Peyer's patch (tissue), 4 donors: ENCODE measurements around the gene OSBPL6. TPM values are rescaled to one million over a fixed set of nuclear protein-coding genes. Genes with fewer than 3 reads are reported as not detected.

Source experiments
- DNase-seq, 3 donors: peaks; one replicate each; pipeline ENCODE4 v3.0.0-alpha.2; 2017 to 2019
- H3K27ac ChIP-seq, 4 donors: fragments of 200-600 bp; sonication (generic); one replicate each; pipeline ENCODE4 v1.5.1; 2016 to 2019
- H3K27me3 ChIP-seq, 2 donors: fragments of 200-600 bp; sonication (generic); one replicate each; pipeline ENCODE4 v1.5.1; 2019
- H3K36me3 ChIP-seq, 3 donors: fragments of 200-600 bp; sonication (generic); one replicate each; pipeline ENCODE4 v1.5.1; 2016 to 2019
- H3K4me1 ChIP-seq, 4 donors: fragments of 200-600 bp; sonication (generic); one replicate each; pipeline ENCODE4 v1.5.1; 2016 to 2019
- H3K4me3 ChIP-seq, 4 donors: fragments of 200-600 bp; sonication (generic); 1 replicate in 3 of 4; 2 replicates in 1 of 4; pipeline ENCODE4 v1.5.1; 2016 to 2019; ENCODE audit warnings: mild to moderate bottlenecking in 1 of 4
- H3K9me3 ChIP-seq, 4 donors: fragments of 200-600 bp; sonication (generic); one replicate each; pipeline ENCODE4 v1.5.1; 2016 to 2019; ENCODE audit warnings: mild to moderate bottlenecking in 1 of 4
- POLR2A ChIP-seq, 2 donors: fragments of 450-650 bp; IDR thresholded peaks; one replicate each; pipeline ENCODE4 v1.5.1; 2017; ENCODE audit warnings: antibody characterized with exemption in 2 of 2, mild to moderate bottlenecking in 2 of 2, moderate library complexity in 2 of 2
- total RNA-seq, 4 donors: library from RNA; depleted of rRNA; stranded (reverse); fragments of >200 nt; gene quantifications; one replicate each; pipeline ENCODE4 v1.1.0, GENCODE V29; 2016
- TF ChIP-seq, protein P1 (sequence below), 6 experiments: fragments of 450-650 bp in 4 of 6; fragments of 200-600 bp in 2 of 6; sonication (generic) in 1 of 6; IDR thresholded peaks; one replicate each; pipeline ENCODE4 v1.5.1; 2017 to 2019; ENCODE audit warnings: antibody characterized with exemption in 6 of 6, mild to moderate bottlenecking in 3 of 6, moderate library complexity in 1 of 6

The OSBPL6 gene
- total RNA-seq, 4 donors from 2014 or later = 3.4 to 14.9 (median 4.9) TPM

DNA sequence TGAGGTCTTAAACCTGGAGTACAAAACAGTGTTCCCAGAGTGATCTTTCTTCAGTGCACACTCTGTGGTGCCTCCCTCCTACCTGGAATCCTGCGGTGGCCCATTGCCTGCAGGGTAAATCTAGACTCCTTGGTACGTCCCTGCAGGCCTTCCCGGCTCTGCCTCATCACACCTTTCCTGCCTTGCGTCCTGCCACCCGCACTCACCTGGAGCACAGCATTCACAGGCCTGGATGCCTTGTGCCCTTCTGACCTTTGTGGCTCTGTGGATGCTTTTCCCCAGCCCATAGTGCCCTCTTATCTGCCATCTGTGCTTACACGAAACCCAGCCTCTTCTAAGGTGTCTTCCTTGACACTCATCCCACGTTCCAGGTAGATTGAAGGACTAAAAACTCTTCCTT is 194.0 kb downstream of the OSBPL6 start:
- H3K9me3 ChIP-seq = no peaks in the 10 kb centered on the region
- no peak for DNase-seq
- no peak for TF ChIP-seq POLR2A (IDR thresholded peaks at IDR 0.05)
- TF ChIP-seq, protein P1, sequence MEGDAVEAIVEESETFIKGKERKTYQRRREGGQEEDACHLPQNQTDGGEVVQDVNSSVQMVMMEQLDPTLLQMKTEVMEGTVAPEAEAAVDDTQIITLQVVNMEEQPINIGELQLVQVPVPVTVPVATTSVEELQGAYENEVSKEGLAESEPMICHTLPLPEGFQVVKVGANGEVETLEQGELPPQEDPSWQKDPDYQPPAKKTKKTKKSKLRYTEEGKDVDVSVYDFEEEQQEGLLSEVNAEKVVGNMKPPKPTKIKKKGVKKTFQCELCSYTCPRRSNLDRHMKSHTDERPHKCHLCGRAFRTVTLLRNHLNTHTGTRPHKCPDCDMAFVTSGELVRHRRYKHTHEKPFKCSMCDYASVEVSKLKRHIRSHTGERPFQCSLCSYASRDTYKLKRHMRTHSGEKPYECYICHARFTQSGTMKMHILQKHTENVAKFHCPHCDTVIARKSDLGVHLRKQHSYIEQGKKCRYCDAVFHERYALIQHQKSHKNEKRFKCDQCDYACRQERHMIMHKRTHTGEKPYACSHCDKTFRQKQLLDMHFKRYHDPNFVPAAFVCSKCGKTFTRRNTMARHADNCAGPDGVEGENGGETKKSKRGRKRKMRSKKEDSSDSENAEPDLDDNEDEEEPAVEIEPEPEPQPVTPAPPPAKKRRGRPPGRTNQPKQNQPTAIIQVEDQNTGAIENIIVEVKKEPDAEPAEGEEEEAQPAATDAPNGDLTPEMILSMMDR (IDR thresholded peaks at IDR 0.05) = no peak
- peaks cover 0 to 31% (median 0%) of the 10 kb centered on the region in 3 donors for H3K36me3 ChIP-seq
- no peak overlapping the region for H3K4me3 ChIP-seq
- no peaks in the 10 kb centered on the region for H3K27me3 ChIP-seq
- no peak overlapping the region for H3K27ac ChIP-seq
- H3K4me1 ChIP-seq = no peaks in the 10 kb centered on the region

DNA sequence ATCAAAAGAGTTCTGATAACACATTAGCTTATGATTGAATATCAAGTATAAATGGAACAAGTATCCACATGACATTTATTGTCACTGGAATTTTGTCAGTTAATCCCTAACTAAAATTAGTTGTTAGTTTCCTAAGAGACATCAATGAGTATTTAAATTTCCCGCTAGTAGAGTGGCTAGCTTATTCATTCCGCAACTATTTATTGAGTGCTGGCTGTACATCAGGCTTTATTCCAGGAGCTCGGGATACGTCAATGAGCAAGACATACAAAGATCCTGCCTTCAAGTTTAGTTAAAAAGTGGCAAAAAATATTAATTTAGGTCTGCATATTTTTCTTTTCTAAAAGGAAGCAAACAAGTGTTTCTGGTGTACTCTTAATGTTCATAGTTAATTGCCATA is 197.4 kb downstream of the OSBPL6 start:
- H3K27ac ChIP-seq = no peak overlapping the region
- no peaks in the 10 kb centered on the region for H3K9me3 ChIP-seq
- no peaks in the 10 kb centered on the region for H3K27me3 ChIP-seq
- no peaks in the 10 kb centered on the region for H3K4me1 ChIP-seq
- peaks cover 0 to 24% (median 0%) of the 10 kb centered on the region in 3 donors for H3K36me3 ChIP-seq
- no peak for TF ChIP-seq POLR2A (IDR thresholded peaks at IDR 0.05)
- TF ChIP-seq, protein P1 (IDR thresholded peaks at IDR 0.05) = no peak
- H3K4me3 ChIP-seq = no peak overlapping the region
- no peak for DNase-seq

DNA sequence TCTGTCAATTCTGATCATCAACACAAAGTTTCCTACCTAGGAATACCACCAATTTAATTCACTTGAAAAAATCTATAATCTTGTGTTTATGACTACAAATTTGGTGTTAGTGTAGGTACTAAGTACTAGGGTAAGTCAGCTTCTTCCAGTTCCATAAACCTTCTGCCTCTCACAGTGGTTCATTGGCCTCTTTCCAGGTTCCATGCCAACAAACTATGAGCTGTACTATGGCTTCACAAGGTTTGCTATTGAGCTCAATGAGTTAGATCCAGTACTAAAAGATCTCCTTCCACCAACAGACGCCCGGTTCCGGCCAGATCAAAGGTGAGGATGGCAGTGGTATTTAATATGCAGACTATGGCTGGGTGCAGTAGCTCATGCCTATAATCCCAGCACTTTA is 197.9 kb downstream of the OSBPL6 start:
- Histone ChIP-seq H3K4me1 (no peaks in the 10 kb centered on the region), H3K9me3 (no peaks in the 10 kb centered on the region), H3K4me3 (no peak overlapping the region), H3K27me3 (no peaks in the 10 kb centered on the region), H3K27ac (no peak overlapping the region), H3K36me3 (peaks cover 0 to 24% (median 0%) of the 10 kb centered on the region in 3 donors)
- no peak for TF ChIP-seq POLR2A (IDR thresholded peaks at IDR 0.05)
- TF ChIP-seq, protein P1 (IDR thresholded peaks at IDR 0.05) = no peak
- DNase-seq = no peak

DNA sequence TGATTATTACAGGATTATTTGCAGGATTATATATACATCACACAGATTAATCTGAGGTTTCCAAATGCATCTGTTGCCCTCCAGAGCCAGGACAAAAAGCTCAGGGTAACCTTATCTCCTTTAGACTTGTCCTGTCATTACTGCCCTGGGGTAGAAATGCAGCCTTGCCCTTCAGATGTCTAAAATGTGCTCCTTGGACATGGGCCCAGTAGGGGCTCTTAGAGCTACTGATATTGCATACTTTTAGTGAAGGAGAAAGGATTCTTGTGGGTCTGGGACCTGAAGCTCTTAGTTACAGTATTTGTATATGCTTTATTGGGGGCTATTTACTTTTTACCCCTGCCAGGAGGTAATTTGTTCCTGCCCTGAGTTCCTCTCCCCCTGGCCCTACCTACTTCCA is 200.5 kb downstream of the OSBPL6 start:
- H3K27ac ChIP-seq = no peak overlapping the region
- H3K4me1 ChIP-seq = no peaks in the 10 kb centered on the region
- peaks cover 0 to 17% (median 0%) of the 10 kb centered on the region in 3 donors for H3K36me3 ChIP-seq
- TF ChIP-seq, protein P1 (IDR thresholded peaks at IDR 0.05) = no peak
- no peak for TF ChIP-seq POLR2A (IDR thresholded peaks at IDR 0.05)
- DNase-seq = no peak
- H3K27me3 ChIP-seq = no peaks in the 10 kb centered on the region
- no peaks in the 10 kb centered on the region for H3K9me3 ChIP-seq
- H3K4me3 ChIP-seq = no peak overlapping the region

DNA sequence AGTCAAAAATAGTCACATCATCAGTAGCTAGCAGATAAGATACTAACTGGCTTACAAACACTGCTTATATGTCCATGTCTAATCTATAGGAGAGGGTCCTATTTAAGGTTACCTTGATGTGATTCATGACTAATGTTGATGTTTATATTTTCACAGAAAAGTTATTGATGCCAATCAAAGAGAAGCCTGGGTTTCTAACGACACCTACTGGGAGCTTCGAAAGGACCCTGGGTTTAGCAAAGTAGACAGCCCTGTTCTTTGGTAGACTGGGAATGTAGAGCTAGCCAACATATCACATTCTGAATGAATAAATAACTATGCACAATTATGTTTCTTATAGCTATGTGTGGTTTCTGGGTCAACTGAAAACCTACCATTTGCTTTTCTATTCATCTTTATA is 201.0 kb downstream of the OSBPL6 start:
- no peaks in the 10 kb centered on the region for H3K27me3 ChIP-seq
- no peaks in the 10 kb centered on the region for H3K4me1 ChIP-seq
- H3K4me3 ChIP-seq = no peak overlapping the region
- no peak for DNase-seq
- peaks cover 0 to 12% (median 0%) of the 10 kb centered on the region in 3 donors for H3K36me3 ChIP-seq
- no peaks in the 10 kb centered on the region for H3K9me3 ChIP-seq
- H3K27ac ChIP-seq = no peak overlapping the region
- no peak for TF ChIP-seq POLR2A (IDR thresholded peaks at IDR 0.05)
- TF ChIP-seq, protein P1 (IDR thresholded peaks at IDR 0.05) = no peak
